DMS 273 (cell line): ENCODE data around the gene SERTM1.

ENCODE experiments used
- DNase-seq: peaks from one replicate; lab custom pipeline; 2025; ENCODE audit not compliant: unreplicated experiment; lab: John Stamatoyannopoulos, UW

The SERTM1 gene

DNA sequence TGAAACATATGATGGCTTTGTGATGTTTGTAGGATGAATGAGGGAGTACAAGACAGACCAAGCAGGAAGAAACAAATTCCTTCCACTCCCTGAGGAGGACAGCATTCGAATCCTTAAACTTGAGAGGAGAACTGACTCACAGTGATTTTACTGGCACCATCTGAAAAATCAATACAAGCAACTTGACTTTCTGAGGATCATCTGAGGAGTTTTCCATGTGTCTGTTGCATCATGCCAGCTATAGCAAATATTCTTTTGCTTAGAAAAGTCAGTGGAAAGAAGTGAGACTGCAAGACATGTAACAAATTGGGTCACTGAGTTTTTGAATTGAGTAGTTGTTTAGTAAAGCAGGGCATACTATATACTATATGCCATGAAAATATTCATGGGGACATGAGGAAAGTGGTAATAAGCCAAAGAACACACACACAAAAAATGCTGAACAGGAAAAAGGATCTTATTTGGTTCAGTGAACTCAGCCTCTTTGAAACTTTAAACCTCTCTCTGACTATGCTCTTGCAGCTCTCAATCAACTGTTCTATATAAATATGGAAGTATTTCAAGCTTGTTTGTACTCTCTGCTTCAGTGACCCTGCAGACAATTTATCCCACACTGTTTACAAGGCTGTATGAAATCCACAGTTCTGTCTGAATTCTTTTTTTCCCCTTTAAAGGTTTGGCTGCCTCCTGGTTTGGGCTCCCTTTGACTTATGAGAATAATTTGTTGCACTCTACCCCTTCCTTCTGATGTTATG lies 35.5 kb downstream of the SERTM1 start:
- no peak for DNase-seq

DNA sequence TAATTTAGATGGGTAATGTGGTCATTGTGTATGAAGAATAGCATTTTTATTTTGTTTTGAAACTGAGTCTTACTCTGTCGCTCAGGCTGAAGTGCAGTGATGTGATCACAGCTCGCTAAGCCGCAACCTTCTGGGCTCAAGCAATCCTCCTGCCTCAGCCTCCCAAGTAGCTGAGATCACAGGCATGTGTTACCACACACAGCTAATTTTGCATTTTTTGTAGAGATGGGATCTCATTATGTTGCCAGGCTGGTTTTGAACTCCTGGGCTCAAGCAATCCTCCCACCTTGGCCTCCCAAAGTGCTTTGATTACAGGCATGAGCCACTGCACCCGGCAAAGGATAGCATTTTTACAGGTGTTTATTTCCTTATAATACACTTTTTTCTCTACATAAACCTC lies 36.6 kb downstream of the SERTM1 start:
- no peak for DNase-seq

DNA sequence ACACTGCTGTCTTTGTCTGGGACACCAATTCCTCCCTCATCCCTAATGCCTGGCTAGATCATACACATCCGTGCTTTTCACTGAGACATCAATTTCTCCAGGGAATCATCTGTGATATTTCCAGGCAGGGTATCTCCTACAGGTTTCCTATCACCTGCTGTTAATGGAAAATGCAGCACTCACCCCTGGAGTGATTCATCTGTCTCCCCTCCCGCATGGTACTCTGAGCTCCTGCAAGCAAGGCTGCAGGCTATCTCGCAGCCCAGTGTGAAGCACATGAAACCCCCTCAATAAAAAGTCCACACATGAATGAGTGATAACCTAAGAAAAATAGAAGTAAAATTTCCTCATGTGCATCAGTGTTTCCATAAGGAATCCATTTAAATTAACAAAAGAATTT lies 38.5 kb downstream of the SERTM1 start:
- no peak for DNase-seq

DNA sequence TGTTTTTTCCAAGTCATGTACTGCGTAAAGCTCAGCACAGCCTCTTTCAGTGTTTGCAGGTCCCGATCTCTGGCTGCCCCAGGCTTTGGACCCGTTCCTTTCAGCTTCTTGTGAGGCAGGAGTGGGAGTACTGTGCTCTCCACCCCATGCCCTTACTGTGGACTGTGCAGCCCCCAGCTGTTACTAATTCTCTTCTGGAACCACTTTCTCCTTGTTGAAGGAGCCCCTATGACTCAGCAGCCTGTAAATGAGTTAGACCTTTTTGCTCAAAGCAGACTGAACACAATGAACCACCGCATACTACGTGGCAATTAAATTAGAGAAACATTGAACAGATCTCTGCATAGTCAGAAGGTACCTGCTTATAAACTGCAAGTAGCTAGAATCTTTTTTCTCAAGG lies 39.0 kb downstream of the SERTM1 start:
- DNase-seq = no peak

DNA sequence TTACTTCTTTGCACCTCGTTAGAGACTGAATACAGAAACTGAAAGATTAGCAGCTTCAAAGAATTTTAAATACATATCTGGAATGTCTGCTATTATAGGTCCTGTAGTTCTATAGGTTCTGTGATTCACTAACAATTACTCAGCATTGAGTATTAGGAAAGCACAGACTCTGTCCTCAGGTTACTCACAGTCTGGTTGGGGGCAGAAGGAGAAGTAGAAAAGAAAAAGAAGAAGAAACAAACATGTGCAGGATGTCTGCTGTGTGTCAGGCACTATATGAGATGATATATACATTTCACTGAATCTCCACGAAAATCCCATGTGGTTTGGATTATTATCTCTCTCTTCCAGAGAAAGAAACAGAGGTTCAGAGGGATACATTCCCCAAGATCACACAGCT lies 40.1 kb downstream of the SERTM1 start:
- DNase-seq = no peak

DNA sequence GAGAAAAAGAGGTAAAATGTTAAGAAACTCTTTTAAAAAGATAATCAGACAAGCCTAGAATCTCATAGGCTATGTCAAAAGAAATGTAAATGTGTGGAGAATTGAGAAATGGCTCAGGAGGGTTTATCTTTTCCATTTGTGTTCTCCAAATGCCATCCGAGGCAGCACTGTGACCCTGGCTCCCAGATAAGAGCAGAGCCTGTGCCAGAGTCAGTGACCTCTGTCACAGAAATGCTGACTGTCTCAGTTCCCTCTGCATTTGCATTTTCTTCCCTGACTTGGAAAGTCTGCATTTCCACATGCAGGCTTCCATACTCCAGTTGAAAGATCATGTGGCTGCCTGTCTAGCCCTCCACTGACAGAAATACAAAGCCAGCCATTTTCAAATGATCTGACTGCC lies 42.0 kb downstream of the SERTM1 start:
- DNase-seq = no peak

DNA sequence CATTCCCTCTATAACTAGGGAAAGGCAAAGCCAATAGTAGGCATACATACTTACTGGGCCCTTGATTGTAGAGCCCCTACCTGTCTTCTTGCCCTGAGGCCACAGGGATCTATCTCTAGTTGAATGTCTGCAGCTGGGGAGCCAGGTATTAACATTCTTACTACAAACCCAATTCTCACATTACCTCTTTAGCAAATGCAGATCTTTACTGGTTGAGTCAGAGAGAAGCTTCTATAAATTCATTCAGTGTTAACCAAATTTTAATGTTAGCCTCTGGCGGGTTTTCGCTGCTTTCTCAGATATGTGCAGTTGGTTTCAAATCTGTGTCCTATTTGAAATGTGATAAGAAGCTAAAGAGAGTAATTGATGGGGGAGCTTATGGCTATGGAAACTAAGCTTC lies 43.2 kb downstream of the SERTM1 start:
- DNase-seq = no peak

DNA sequence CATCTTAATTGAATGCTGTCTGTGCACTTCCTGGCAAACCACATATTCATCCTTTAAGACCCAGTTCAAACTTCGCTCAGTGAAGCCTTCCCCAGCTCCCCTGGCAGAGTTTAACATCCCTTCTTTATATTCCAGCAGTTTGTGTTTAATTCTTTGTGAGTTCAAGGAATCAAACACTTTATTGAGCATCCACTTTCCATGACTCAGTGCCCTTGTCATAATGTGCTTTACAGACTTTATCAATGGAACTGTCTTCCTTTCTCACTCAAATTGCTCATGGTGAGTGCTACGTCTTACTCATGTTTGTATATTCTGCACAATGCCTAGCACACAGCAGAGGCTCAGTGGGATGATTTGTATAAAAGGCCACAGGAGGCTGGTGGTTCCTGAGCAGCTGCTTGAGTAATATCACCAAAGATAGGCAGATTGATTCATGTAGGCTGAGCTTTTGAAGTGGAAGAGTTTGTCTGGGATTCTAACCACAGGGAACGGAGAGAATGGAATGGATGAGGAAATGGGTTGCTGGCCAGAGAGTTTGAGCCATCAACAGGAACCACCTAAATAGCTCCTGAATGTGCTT lies 44.2 kb downstream of the SERTM1 start:
- no peak for DNase-seq

DNA sequence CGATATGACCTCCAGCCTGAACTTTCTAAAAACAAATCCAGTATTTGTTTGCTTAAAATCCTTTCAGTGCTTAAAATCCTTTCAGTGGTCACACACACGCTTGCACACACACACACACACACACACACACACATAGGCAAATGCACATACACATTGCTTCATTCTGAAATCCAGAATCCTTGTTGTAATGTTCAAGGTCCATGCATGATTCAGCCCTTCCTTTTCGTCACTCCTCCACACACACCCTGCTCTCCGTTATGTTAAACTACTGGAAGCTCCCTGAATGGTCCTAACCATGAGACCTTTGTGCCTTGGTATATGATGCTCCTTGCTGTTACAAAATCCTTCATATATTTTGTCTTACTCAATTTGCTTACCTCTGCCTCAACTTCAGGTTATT lies 44.9 kb downstream of the SERTM1 start:
- no peak for DNase-seq

DNA sequence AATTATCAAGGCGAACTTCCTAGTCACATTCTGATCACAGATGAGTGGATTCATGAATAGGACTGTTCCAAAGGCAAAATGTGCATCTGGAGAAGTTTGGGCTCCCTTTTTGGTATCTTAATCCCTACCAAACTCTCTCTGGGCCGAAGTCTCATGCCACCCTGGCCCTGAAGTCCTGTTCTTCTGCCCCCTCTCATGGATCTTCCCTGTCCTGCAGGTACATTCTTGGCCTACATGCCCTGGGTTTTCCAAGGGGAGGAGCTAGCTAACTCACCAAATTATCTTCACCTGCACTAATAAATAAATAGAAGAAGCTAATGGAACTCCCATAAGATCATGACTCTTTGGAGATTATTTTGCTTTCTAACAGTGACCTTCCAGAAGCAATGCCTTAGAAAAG lies 50.3 kb downstream of the SERTM1 start:
- DNase-seq = no peak

DNA sequence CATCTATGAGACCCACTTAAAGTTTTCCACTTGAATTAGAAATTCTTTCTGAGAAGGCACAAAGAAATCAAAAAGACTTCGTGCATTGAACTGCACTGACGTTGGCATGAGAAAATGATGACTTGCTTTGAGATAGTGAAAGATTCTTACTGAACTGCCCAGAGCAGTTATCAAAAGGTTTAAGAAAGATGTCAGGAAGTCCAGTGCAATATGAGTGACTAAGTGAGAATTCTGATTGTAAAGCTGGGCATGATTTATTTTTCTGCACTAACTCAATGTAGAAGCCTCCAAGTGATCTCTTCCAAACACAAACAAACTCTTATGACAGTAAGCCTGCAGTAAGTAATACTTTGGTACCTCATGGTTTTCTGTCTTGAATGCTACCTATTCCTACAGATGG lies 52.1 kb downstream of the SERTM1 start:
- no peak for DNase-seq

DNA sequence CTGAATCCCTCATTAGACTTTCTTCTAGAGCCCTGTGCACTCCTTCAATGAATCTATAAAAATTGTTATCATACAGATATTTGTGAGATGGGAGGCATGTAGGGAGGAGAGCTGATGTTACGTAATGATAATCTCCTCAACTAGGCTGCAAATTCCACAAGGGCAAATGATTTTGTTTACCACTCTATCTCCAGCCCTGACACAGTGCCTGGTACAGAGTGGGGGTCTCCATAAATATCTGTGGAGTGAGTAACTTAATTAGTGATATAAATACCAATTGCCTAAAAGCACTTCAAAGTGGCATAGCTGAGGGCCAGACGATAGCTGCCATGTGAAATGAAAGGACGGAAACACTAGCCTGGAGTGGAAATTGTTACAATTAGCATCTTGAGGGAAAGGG lies 54.2 kb downstream of the SERTM1 start:
- DNase-seq = no peak

DNA sequence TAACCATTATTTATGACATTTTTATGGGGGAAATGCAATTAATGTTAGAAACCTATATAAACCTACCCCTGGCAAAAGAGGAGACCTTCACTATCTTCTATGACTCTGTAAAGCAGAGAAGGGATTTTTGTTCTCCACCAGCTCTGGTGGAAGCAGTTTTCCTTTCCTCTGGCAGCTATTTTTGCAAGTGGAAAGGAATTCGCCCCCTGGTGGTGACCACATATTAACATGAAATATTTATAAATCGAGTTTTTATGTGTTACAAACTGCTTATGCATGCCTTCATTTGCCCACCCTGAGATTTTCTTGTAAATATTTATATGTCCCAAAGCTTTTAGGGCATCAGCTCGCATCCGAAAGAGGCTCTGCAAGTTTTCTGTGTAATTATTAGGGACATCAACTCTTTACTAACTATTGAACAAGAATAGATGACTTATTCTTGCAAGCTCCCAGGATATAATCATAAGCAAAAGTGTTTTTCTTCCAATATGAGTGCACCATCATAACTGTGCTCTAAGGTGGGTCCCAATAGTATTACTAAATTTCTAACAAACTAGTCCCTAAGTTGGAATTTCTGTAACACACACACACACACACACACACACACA lies 62.4 kb downstream of the SERTM1 start:
- DNase-seq = peak; percentile 71

DNA sequence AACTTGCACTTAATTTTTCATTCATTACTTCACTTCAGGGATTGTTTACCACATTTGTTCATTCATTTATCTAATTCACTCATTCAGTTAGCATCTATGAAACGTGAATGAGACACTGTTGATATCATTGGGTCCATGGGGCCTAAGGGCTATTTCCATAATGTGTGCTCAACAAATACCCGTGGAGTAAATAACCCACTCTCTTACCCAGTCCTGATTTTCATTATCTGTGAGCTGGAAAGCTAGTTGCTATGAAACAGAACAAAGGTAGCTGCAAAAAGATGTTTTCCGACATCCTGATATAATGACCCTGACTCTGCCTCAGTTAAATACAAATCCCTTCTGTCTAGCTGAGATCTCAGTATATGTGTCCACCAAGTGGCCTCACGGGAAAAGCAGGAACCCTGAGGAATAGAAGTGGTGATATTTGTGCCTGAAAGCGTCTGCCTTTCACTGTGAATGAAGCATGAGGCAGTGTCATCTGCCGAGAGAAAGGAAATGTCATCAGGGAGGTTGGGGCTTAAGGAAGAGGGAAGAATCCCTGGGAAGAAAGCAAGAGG lies 63.8 kb downstream of the SERTM1 start:
- no peak for DNase-seq

DNA sequence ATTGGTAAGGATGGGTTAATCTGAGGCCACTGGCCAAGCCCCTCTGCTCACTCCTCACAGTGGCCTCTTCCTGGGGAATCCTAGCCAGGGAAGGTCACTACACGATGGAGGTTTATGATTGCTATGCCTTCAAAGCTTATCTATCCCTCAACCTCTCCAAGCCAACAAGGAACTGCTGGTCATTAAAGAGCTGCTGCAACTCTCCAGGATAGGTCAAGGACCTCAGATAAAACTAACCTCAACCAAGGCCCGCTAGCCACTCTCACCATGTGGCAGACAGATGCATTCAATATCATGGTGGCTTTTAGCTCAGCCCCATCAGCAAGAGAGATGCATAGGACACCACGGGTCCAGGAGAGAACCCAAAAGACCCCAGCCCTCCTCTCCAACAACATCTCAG lies 71.6 kb downstream of the SERTM1 start:
- no peak for DNase-seq

DNA sequence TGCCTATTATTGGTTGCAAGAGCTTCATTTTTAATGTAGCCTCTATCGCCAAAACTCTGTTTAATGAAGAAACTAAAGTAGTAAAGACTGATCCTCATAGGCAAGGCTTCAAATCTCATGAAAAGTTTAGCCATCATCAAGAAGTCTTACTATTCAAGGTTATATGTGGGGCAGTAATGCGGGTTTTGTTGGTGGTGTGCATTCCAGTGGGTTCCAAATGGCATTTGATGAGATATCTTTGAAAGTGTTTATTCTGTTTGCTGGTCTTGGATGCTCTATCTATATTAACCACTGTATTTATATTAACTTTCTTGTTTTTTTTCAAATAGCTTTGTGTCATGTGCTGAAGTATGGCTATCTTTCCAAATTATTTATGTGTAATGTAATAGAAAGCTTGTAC lies 72.2 kb downstream of the SERTM1 start:
- DNase-seq = no peak
